Cardiac muscle cell (in vitro differentiated cells and primary cell): ENCODE data around the gene CCDC50. TPM values are rescaled to one million over a fixed set of nuclear protein-coding genes. Genes with fewer than 3 reads are reported as not detected.

Source experiments
- DNase-seq, 2 donors: peaks; one replicate each; pipeline versions ENCODE4 v3.0.0 to v3.0.0-alpha.2; 2010 to 2017; ENCODE audit warnings: low read depth in 1 of 2, low spot score in 1 of 2
- H3K27ac ChIP-seq: fragments of 200-600 bp; sonication (generic); 2 replicates; pipeline ENCODE4 v1.5.1; 2016
- H3K27me3 ChIP-seq: fragments of 200-600 bp; sonication (generic); 2 replicates; pipeline ENCODE4 v1.6.0; 2016; ENCODE audit warnings: control low read depth
- H3K36me3 ChIP-seq: fragments of 200-600 bp; sonication (generic); 2 replicates; pipeline ENCODE4 v1.5.1; 2016; ENCODE audit warnings: control low read depth
- H3K4me1 ChIP-seq: fragments of 200-600 bp; sonication (generic); 2 replicates; pipeline ENCODE4 v1.8.1; 2017; ENCODE audit warnings: low read depth, mild to moderate bottlenecking, mixed run types
- H3K4me3 ChIP-seq: fragments of 200-600 bp; sonication (generic); 2 replicates; pipeline ENCODE4 v1.5.1; 2016; ENCODE audit warnings: mild to moderate bottlenecking
- H3K9me3 ChIP-seq: fragments of 200-600 bp; sonication (generic); 2 replicates; pipeline ENCODE4 v1.5.1; 2017; ENCODE audit warnings: low read depth, mild to moderate bottlenecking, control low read depth
- CTCF ChIP-seq: IDR thresholded peaks from 2 replicates; pipeline ENCODE4 v1.5.1; 2012; ENCODE audit warnings: low read depth, mild to moderate bottlenecking, low read length
- polyA plus RNA-seq: library from polyadenylated mRNA; unstranded; fragments of >200 nt; fragmentation: Nextera tagmentation; extraction: Ambion mirVana; gene quantifications from 2 replicates; pipeline ENCODE4 v1.2.1, GENCODE V29; 2016
- total RNA-seq: library from RNA; depleted of rRNA; stranded (reverse); fragments of >200 nt; gene quantifications from 2 replicates; pipeline ENCODE4 v1.2.3, GENCODE V29; 2016

Gene CCDC50
- total and polyA plus RNA-seq, 2 experiments from 2014 or later = 25.3 to 82.3 TPM

GRCh38 chr3:191388823-191389222, 59.6 kb downstream of the CCDC50 start:
- Histone ChIP-seq H3K27ac (no peak overlapping the region), H3K9me3 (no peaks in the 10 kb centered on the region), H3K36me3 (peaks cover 17% of the 10 kb centered on the region), H3K4me3 (no peak overlapping the region), H3K27me3 (no peaks in the 10 kb centered on the region), H3K4me1 (no peaks in the 10 kb centered on the region)
- peak; percentile 37 for TF ChIP-seq CTCF
- peak in 1 of 2 donors; percentile 43 for DNase-seq

- no peaks in the 10 kb centered on the region for H3K9me3 ChIP-seq
- H3K27me3 ChIP-seq = no peaks in the 10 kb centered on the region
- no peak for TF ChIP-seq CTCF
- H3K4me3 ChIP-seq = no peak overlapping the region
- H3K4me1 ChIP-seq = no peaks in the 10 kb centered on the region
- peaks cover 13% of the 10 kb centered on the region for H3K36me3 ChIP-seq
- no peak for DNase-seq
- H3K27ac ChIP-seq = no peak overlapping the region
Observed at GRCh38 chr3:191390580-191390979, 61.4 kb downstream of the CCDC50 start.

- H3K36me3 ChIP-seq = peaks cover 13% of the 10 kb centered on the region
- H3K27me3 ChIP-seq = no peaks in the 10 kb centered on the region
- H3K27ac ChIP-seq = no peak overlapping the region
- TF ChIP-seq CTCF = no peak
- no peak for DNase-seq
- H3K9me3 ChIP-seq = no peaks in the 10 kb centered on the region
- no peaks in the 10 kb centered on the region for H3K4me1 ChIP-seq
- no peak overlapping the region for H3K4me3 ChIP-seq
Observed at GRCh38 chr3:191391861-191392808, 62.9 kb downstream of the CCDC50 start.

GRCh38 chr3:191393146-191393545, 64.0 kb downstream of the CCDC50 start:
- H3K9me3 ChIP-seq = no peaks in the 10 kb centered on the region
- no peak overlapping the region for H3K4me3 ChIP-seq
- no peaks in the 10 kb centered on the region for H3K4me1 ChIP-seq
- no peak overlapping the region for H3K27ac ChIP-seq
- peak in 1 of 2 donors; percentile 58 for DNase-seq
- peaks cover 11% of the 10 kb centered on the region for H3K36me3 ChIP-seq
- no peak for TF ChIP-seq CTCF
- H3K27me3 ChIP-seq = no peaks in the 10 kb centered on the region

- no peak for DNase-seq
- no peaks in the 10 kb centered on the region for H3K36me3 ChIP-seq
- no peak overlapping the region for H3K27ac ChIP-seq
- no peaks in the 10 kb centered on the region for H3K4me1 ChIP-seq
- TF ChIP-seq CTCF = no peak
- H3K4me3 ChIP-seq = no peak overlapping the region
- H3K27me3 ChIP-seq = no peaks in the 10 kb centered on the region
- H3K9me3 ChIP-seq = no peaks in the 10 kb centered on the region
Observed at GRCh38 chr3:191397771-191398170, 68.6 kb downstream of the CCDC50 start.
